Panc1 (cell line): ENCODE data around the gene CDCA7. TPM values are rescaled to one million over a fixed set of nuclear protein-coding genes. Genes with fewer than 3 reads are reported as not detected.

Source experiments
- ATAC-seq: fragments of 200-7000 bp; cut with Tn5 transposase; 2 replicates; pipeline ENCODE4 v1.9.1; 2020; ENCODE audit warnings: mild to moderate bottlenecking, moderate library complexity
- BruUV-seq: library from RNA; stranded (reverse); fragments of 400-500 nt; replicated peaks from 2 replicates; lab custom pipeline; 2021; lab: Mats Ljungman, UMichigan
- CTCF ChIA-PET: fragments of 300-600 bp; sonication (Branson Sonifier 250); formaldehyde crosslinking; loops from one replicate; lab custom pipeline; 2022; ENCODE audit warnings: antibody characterized with exemption; lab: Charles Lee
- POLR2A ChIA-PET: fragments of 300-600 bp; sonication (Branson Sonifier 250); formaldehyde crosslinking; loops from one replicate; lab custom pipeline; 2022; ENCODE audit warnings: antibody characterized with exemption; lab: Charles Lee
- DNase-seq: peaks from one replicate; pipeline ENCODE4 v3.0.0-alpha.2; 2010; ENCODE audit warnings: low read depth, low spot score
- H3K27ac ChIP-seq: 2 replicates; pipeline ENCODE4 v1.5.1; 2011; ENCODE audit warnings: mild to moderate bottlenecking, low read length, inconsistent platforms
- H3K27me3 ChIP-seq: fragments of 200-500 bp; sonication (Bioruptor generic); 2 replicates; pipeline ENCODE4 v1.6.0; 2014; ENCODE audit warnings: low read length, inconsistent platforms; ENCODE audit not compliant: control insufficient read depth, insufficient read depth
- H3K36me3 ChIP-seq: fragments of 200-500 bp; sonication (Bioruptor generic); 2 replicates; pipeline ENCODE4 v1.5.1; 2014; ENCODE audit warnings: inconsistent platforms, mild to moderate bottlenecking, low read length, moderate library complexity; ENCODE audit not compliant: control insufficient read depth, insufficient read depth
- H3K4me1 ChIP-seq: 2 replicates; pipeline ENCODE4 v1.5.1; 2011; ENCODE audit warnings: inconsistent platforms, mild to moderate bottlenecking, low read length, moderate library complexity; ENCODE audit not compliant: control insufficient read depth, insufficient read depth
- H3K4me3 ChIP-seq, 2 experiments: 2 replicates each; pipeline ENCODE4 v1.5.1; 2011 to 2012; ENCODE audit warnings: low read depth in 2 of 2, low read length in 2 of 2, mild to moderate bottlenecking in 2 of 2, inconsistent platforms in 1 of 2, moderate library complexity in 1 of 2
- H3K9me3 ChIP-seq: fragments of 200-500 bp; sonication (Bioruptor generic); 2 replicates; pipeline ENCODE4 v1.5.1; 2014; ENCODE audit warnings: low read depth, mild to moderate bottlenecking, inconsistent platforms, low read length, moderate library complexity; ENCODE audit not compliant: control insufficient read depth, insufficient read depth
- CTCF ChIP-seq: fragments of 450-650 bp; IDR thresholded peaks from 2 replicates; pipeline ENCODE4 v1.5.1; 2017; ENCODE audit warnings: mild to moderate bottlenecking
- POLR2AphosphoS5 ChIP-seq: IDR thresholded peaks from 2 replicates; pipeline ENCODE4 v1.6.1; 2012; ENCODE audit warnings: mild to moderate bottlenecking, low read depth, low read length, moderate library complexity
- REST ChIP-seq, 2 experiments: IDR thresholded peaks; 2 replicates each; pipeline ENCODE4 v1.6.1; 2011 to 2012; ENCODE audit warnings: low read depth in 2 of 2, control low read depth in 1 of 2, low read length in 1 of 2, mild to moderate bottlenecking in 1 of 2, moderate library complexity in 1 of 2; ENCODE audit not compliant: insufficient read depth in 1 of 2
- SIN3A ChIP-seq: IDR thresholded peaks from 2 replicates; pipeline ENCODE4 v1.6.1; 2012; ENCODE audit warnings: low read depth, mild to moderate bottlenecking, low read length, moderate library complexity, borderline replicate concordance; ENCODE audit not compliant: insufficient read depth
- TCF7L2 ChIP-seq: IDR thresholded peaks from 2 replicates; pipeline ENCODE4 v1.6.1; 2011; ENCODE audit warnings: mild to moderate bottlenecking, low read depth, low read length, inconsistent platforms
- in situ Hi-C: cut with HindIII; loops from 2 replicates; pipeline ENCODE4 v1.10.0; 2016; ENCODE audit warnings: low sequenced_read_pairs, low pct_unique_long_range_greater_than_20kb
- intact Hi-C: fragments of 100-400 bp; cut with micrococcal nuclease; formaldehyde crosslinking; loops from one replicate; pipeline ENCODE4 v1.10.0; 2022; ENCODE audit not compliant: unreplicated experiment
- total RNA-seq: library from RNA; stranded (reverse); gene quantifications from one replicate; pipeline ENCODE4 v1.2.1, GENCODE V29; 2021; ENCODE audit not compliant: unreplicated experiment

Gene CDCA7
- total RNA-seq, 1 experiment from 2014 or later, result 60.5 TPM

- Histone ChIP-seq H3K4me1 (peaks cover 7% of the 10 kb centered on the region; the same call in 1 of the 2 replicates), H3K27ac (peak overlapping the region; percentile 12; the same call in 1 of the 2 replicates), H3K36me3 (no peaks in the 10 kb centered on the region), H3K4me3 (no peak overlapping the region), H3K27me3 (no peaks in the 10 kb centered on the region), H3K9me3 (no peaks in the 10 kb centered on the region)
- POLR2A ChIA-PET, result no interaction called here
- BruUV-seq, result no TSS peak
- TF ChIP-seq REST (IDR thresholded peaks at IDR 0.05; ENCODE audit: insufficient read depth in 1 of 2, low read depth in 2 of 2, low read length in 1 of 2) (no peak), CTCF (no peak), SIN3A (no peak), POLR2AphosphoS5 (no peak), TCF7L2 (no peak)
- CTCF ChIA-PET, result no interaction called here
- ATAC-seq (no peak), DNase-seq (no peak)
- in situ Hi-C loops, result no loop called here
- intact Hi-C loops, result no loop called here
These were observed 41.1 kb downstream of the CDCA7 start for GRCh38 chr2:173395567-173396351.

- TF ChIP-seq CTCF (peak; percentile 65), SIN3A (no peak)
- no TSS peak for BruUV-seq
These were observed 42.9 kb downstream of the CDCA7 start for GRCh38 chr2:173397539-173397938.

More at GRCh38 chr2:173397539-173397938, 42.9 kb downstream of the CDCA7 start:
- H3K27ac ChIP-seq, result no peak overlapping the region
- H3K36me3 ChIP-seq, result no peaks in the 10 kb centered on the region
- ChIA-PET POLR2A (no interaction called here), CTCF (interaction anchor here (0.8 kb wide), 1 partner anchor 307 kb away, joined by 6 read pairs; no protein-coding TSS in a partner anchor)
- no peak for DNase-seq
- in situ Hi-C loops, result no loop called here
- intact Hi-C loops, result no loop called here
- no peaks in the 10 kb centered on the region for H3K27me3 ChIP-seq
- ATAC-seq, result no peak
- peaks cover 16% of the 10 kb centered on the region; the same call in 1 of the 2 replicates for H3K4me1 ChIP-seq
- no peaks in the 10 kb centered on the region for H3K9me3 ChIP-seq
- H3K4me3 ChIP-seq, result no peak overlapping the region
